Gastrocnemius medialis (tissue), 4 donors: Measurements from ENCODE around the gene METTL8. TPM values are rescaled to one million over a fixed set of nuclear protein-coding genes. Genes with fewer than 3 reads are reported as not detected.

ENCODE experiments used
- ATAC-seq, 2 donors: fragments of 150-250 bp; one replicate each; pipeline ENCODE4 v1.9.1; 2016
- DNase-seq, 2 donors: peaks; one replicate each; pipeline ENCODE4 v3.0.0-alpha.2; 2019
- H3K27ac ChIP-seq, 4 donors: fragments of 200-600 bp; sonication (generic); 1 replicate in 1 of 4; 2 replicates in 3 of 4; pipeline ENCODE4 v1.5.1; 2016 to 2018; ENCODE audit warnings: mild to moderate bottlenecking in 2 of 4, moderate library complexity in 1 of 4
- H3K27me3 ChIP-seq, 3 donors: fragments of 200-600 bp; sonication (generic) in 2 of 3; 1 replicate in 1 of 3; 2 replicates in 2 of 3; pipeline versions ENCODE4 v1.5.1 to v1.6.0; 2016 to 2019; ENCODE audit warnings: mild to moderate bottlenecking in 1 of 3, moderate library complexity in 1 of 3
- H3K36me3 ChIP-seq, 2 donors: fragments of 200-600 bp; sonication (generic) in 1 of 2; one replicate each; pipeline ENCODE4 v1.5.1; 2017 to 2018
- H3K4me1 ChIP-seq, 2 donors: fragments of 200-600 bp; sonication (generic) in 1 of 2; one replicate each; pipeline ENCODE4 v1.5.1; 2016 to 2017; ENCODE audit warnings: mild to moderate bottlenecking in 2 of 2
- H3K4me3 ChIP-seq, 4 donors: fragments of 200-600 bp; sonication (generic) in 3 of 4; 1 replicate in 1 of 4; 2 replicates in 3 of 4; pipeline ENCODE4 v1.5.1; 2016 to 2019; ENCODE audit warnings: mild to moderate bottlenecking in 2 of 4
- H3K9me3 ChIP-seq, 3 donors: fragments of 200-600 bp; sonication (generic) in 2 of 3; 1 replicate in 1 of 3; 2 replicates in 2 of 3; pipeline ENCODE4 v1.5.1; 2016 to 2019
- CTCF ChIP-seq, 5 experiments: fragments of 450-650 bp in 3 of 5; fragments of 200-600 bp in 2 of 5; sonication (generic) in 2 of 5; IDR thresholded peaks in 4 of 5; conservative IDR thresholded peaks in 1 of 5; 1 replicate in 4 of 5; 2 replicates in 1 of 5; pipeline ENCODE4 v1.5.1; 2016 to 2019; ENCODE audit warnings: antibody characterized with exemption in 5 of 5, mild to moderate bottlenecking in 3 of 5, moderate library complexity in 3 of 5
- POLR2A ChIP-seq, 2 donors: fragments of 450-650 bp; IDR thresholded peaks; one replicate each; pipeline ENCODE4 v1.6.1; 2017; ENCODE audit warnings: antibody characterized with exemption in 2 of 2, mild to moderate bottlenecking in 2 of 2, moderate library complexity in 2 of 2
- in situ Hi-C, 4 donors: fragments of 200-750 bp; cut with MboI; loops; one replicate each; pipeline versions ENCODE4 v1.15.0 to v1.8.0; 2017; ENCODE audit warnings: low sequenced_read_pairs in 4 of 4
- intact Hi-C: fragments of 100-400 bp; cut with DNase I; formaldehyde crosslinking; loops from one replicate; pipeline ENCODE4 v1.15.1; 2023; ENCODE audit warnings: low total_unique reads
- total RNA-seq, 4 donors: library from RNA; depleted of rRNA; stranded (reverse); fragments of >200 nt; gene quantifications; one replicate each; pipeline versions ENCODE4 v1.1.0 to v1.2.3, GENCODE V29; 2016

Gene METTL8
- total RNA-seq, 4 donors from 2014 or later = 10.3 to 22.0 (median 11.0) TPM

- Histone ChIP-seq H3K9me3 (no peaks in the 10 kb centered on the region), H3K36me3 (no peaks in the 10 kb centered on the region), H3K27ac (no peak overlapping the region), H3K4me1 (no peaks in the 10 kb centered on the region), H3K4me3 (no peak overlapping the region), H3K27me3 (no peaks in the 10 kb centered on the region)
- intact Hi-C loops = no loop called here
- TF ChIP-seq POLR2A (IDR thresholded peaks at IDR 0.05) (no peak), CTCF (IDR thresholded peaks at IDR 0.05 in 4 of 5, conservative IDR thresholded peaks at IDR 0.05 in 1 of 5) (no peak)
- DNase-seq (no peak), ATAC-seq (no peak)
- in situ Hi-C loops = no loop called here
These were observed 122.9 kb downstream of the METTL8 start for GRCh38 chr2:171310889-171311288.

- intact Hi-C loops = no loop called here
- Histone ChIP-seq H3K4me1 (no peaks in the 10 kb centered on the region), H3K27ac (no peak overlapping the region), H3K4me3 (no peak overlapping the region), H3K27me3 (no peaks in the 10 kb centered on the region), H3K36me3 (no peaks in the 10 kb centered on the region), H3K9me3 (no peaks in the 10 kb centered on the region)
- no peak for DNase-seq
- no peak for ATAC-seq
- TF ChIP-seq CTCF (IDR thresholded peaks at IDR 0.05 in 4 of 5, conservative IDR thresholded peaks at IDR 0.05 in 1 of 5) (no peak), POLR2A (IDR thresholded peaks at IDR 0.05) (no peak)
- in situ Hi-C loops = no loop called here
These were observed 124.1 kb downstream of the METTL8 start for GRCh38 chr2:171309455-171310286.

- in situ Hi-C loops (no loop called here), intact Hi-C loops (no loop called here)
- Histone ChIP-seq H3K27me3 (no peaks in the 10 kb centered on the region), H3K9me3 (no peaks in the 10 kb centered on the region), H3K4me1 (no peaks in the 10 kb centered on the region), H3K4me3 (no peak overlapping the region), H3K27ac (no peak overlapping the region), H3K36me3 (no peaks in the 10 kb centered on the region)
- no peak for ATAC-seq
- DNase-seq = no peak
- TF ChIP-seq CTCF (IDR thresholded peaks at IDR 0.05 in 4 of 5, conservative IDR thresholded peaks at IDR 0.05 in 1 of 5) (no peak), POLR2A (IDR thresholded peaks at IDR 0.05) (no peak)
These were observed 125.3 kb downstream of the METTL8 start for GRCh38 chr2:171308280-171309054.

- no peak overlapping the region for H3K27ac ChIP-seq
- H3K4me3 ChIP-seq = no peak overlapping the region
- TF ChIP-seq CTCF (IDR thresholded peaks at IDR 0.05 in 4 of 5, conservative IDR thresholded peaks at IDR 0.05 in 1 of 5) = no peak
- TF ChIP-seq POLR2A (IDR thresholded peaks at IDR 0.05) = no peak
- H3K27me3 ChIP-seq = no peaks in the 10 kb centered on the region
- intact Hi-C loops = no loop called here
- in situ Hi-C loops = no loop called here
- H3K4me1 ChIP-seq = no peaks in the 10 kb centered on the region
- H3K36me3 ChIP-seq = no peaks in the 10 kb centered on the region
- DNase-seq (no peak), ATAC-seq (no peak)
- H3K9me3 ChIP-seq = no peaks in the 10 kb centered on the region
These were observed 126.2 kb downstream of the METTL8 start for GRCh38 chr2:171307560-171307959.
